ENCODE results near the gene CCDC136.

CCDC136 gene

GRCh38 chr7:128839751-128840177 lies 48.0 kb downstream of the CCDC136 start:
- TF ChIP-seq CTCF (IDR thresholded peaks at IDR 0.05; ENCODE audit: control extremely low read depth, extremely low read depth, low read depth, missing control alignments), result no peak
- POLR2A ChIA-PET, result no interaction called here
- CTCF ChIA-PET, result interaction anchor here (1.3 to 5.3 kb wide), 6 partner anchors 7 to 252 kb away, joined by 3 to 38 read pairs (median 4); partner anchors contain the start of gene ATP6V1F
- DNase-seq (ENCODE audit: extremely low spot score), result no peak

- no peak for TF ChIP-seq CTCF (IDR thresholded peaks at IDR 0.05; ENCODE audit: control extremely low read depth, extremely low read depth, low read depth, missing control alignments)
- CTCF ChIA-PET, result interaction anchor here (1.0 to 5.3 kb wide), 12 partner anchors 8 to 251 kb away, joined by 3 to 38 read pairs (median 4); partner anchors contain the start of gene ATP6V1F
- POLR2A ChIA-PET, result no interaction called here
- DNase-seq (ENCODE audit: extremely low spot score), result no peak
These were observed 48.8 kb downstream of the CCDC136 start for GRCh38 chr7:128840326-128841170.

- no peak for DNase-seq (ENCODE audit: extremely low spot score)
- ChIA-PET CTCF (interaction anchor here (1.0 to 5.3 kb wide), 11 partner anchors 8 to 368 kb away, joined by 3 to 38 read pairs (median 4); partner anchors contain the start of gene ATP6V1F), POLR2A (no interaction called here)
- TF ChIP-seq CTCF (IDR thresholded peaks at IDR 0.05; ENCODE audit: control extremely low read depth, extremely low read depth, low read depth, missing control alignments), result no peak
These were observed 49.5 kb downstream of the CCDC136 start for GRCh38 chr7:128841171-128841690.

- peak; percentile 69 for TF ChIP-seq CTCF (IDR thresholded peaks at IDR 0.05; ENCODE audit: control extremely low read depth, extremely low read depth, low read depth, missing control alignments)
- ChIA-PET POLR2A (no interaction called here), CTCF (interaction anchor here (0.7 to 5.3 kb wide), 16 partner anchors 8 to 367 kb away, joined by 3 to 38 read pairs (median 4); partner anchors contain the start of genes ATP6V1F and IRF5)
- DNase-seq (ENCODE audit: extremely low spot score), result peak; percentile 88
These were observed 50.3 kb downstream of the CCDC136 start for GRCh38 chr7:128841921-128842673.

- no peak for DNase-seq (ENCODE audit: extremely low spot score)
- TF ChIP-seq CTCF (IDR thresholded peaks at IDR 0.05; ENCODE audit: control extremely low read depth, extremely low read depth, low read depth, missing control alignments), result no peak
- ChIA-PET POLR2A (no interaction called here), CTCF (interaction anchor here (0.8 to 5.3 kb wide), 16 partner anchors 7 to 249 kb away, joined by 3 to 38 read pairs (median 4); partner anchors contain the start of genes ATP6V1F and IRF5)
These were observed 51.2 kb downstream of the CCDC136 start for GRCh38 chr7:128842674-128843641.

Data from GM10248 (cell line).